CMK (cell line): ENCODE results near the gene NPDC1.
A peak's percentile ranks its signal among the peaks of the same experiment; 100 is the strongest.

Experiments
- DNase-seq: peaks from one replicate; pipeline ENCODE4 v3.0.0-alpha.2; 2010; ENCODE audit warnings: low read depth

Gene NPDC1, protein sequence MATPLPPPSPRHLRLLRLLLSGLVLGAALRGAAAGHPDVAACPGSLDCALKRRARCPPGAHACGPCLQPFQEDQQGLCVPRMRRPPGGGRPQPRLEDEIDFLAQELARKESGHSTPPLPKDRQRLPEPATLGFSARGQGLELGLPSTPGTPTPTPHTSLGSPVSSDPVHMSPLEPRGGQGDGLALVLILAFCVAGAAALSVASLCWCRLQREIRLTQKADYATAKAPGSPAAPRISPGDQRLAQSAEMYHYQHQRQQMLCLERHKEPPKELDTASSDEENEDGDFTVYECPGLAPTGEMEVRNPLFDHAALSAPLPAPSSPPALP

GRCh38 chr9:137046088-137046787, at the start of gene NPDC1:
Gene NPDC1 (minus strand): TSS chr9:137046177. CDS start chr9:137045989, 188 bp downstream.
- no peak for DNase-seq

DNA sequence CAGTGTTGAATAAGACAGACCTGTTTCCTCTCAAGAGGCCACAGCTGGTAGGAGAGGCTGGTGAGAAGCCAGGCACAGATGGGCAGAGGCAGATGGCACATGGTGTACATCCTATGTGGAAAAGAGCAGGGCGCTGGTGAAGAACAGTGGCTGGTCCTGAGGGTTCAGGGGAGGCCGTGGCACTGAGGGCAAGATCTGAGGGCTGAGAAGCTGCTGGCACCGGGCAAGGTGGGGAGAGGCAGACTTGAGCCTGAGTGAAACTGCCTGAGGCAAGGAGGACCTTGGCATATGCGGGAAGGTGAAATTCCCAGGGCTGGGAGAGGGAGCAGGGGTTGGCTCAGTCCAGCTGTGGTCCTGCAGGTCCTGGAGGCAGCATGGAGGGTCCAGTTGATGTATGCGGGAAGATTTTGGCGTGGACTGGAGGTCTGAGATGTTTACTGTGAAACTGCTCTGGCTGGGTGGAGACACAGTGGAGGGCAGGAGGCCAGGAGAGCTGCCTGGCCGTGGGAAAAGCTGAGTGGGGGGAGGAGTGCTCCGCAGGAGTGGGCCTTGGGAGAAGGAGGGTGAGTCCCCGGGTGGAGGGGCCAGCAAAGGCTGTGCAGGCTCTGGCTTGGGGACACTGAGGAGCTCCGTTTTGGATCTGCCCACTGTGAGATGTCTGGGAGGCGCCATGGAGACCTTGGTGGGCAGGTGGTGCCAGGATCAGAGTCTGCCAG, 43.4 kb upstream of the NPDC1 start:
- no peak for DNase-seq

GRCh38 chr9:137088121-137088520, 42.1 kb upstream of the NPDC1 start:
- no peak for DNase-seq

- DNase-seq = no peak
These were observed 41.5 kb upstream of the NPDC1 start for GRCh38 chr9:137087409-137087925.

- peak; percentile 98 for DNase-seq
These were observed 40.8 kb upstream of the NPDC1 start, which contains the start of gene MAN1B1 for GRCh38 chr9:137086531-137087408. Gene MAN1B1 (plus strand): TSS chr9:137086985. CDS start chr9:137087000, 15 bp downstream.

DNA sequence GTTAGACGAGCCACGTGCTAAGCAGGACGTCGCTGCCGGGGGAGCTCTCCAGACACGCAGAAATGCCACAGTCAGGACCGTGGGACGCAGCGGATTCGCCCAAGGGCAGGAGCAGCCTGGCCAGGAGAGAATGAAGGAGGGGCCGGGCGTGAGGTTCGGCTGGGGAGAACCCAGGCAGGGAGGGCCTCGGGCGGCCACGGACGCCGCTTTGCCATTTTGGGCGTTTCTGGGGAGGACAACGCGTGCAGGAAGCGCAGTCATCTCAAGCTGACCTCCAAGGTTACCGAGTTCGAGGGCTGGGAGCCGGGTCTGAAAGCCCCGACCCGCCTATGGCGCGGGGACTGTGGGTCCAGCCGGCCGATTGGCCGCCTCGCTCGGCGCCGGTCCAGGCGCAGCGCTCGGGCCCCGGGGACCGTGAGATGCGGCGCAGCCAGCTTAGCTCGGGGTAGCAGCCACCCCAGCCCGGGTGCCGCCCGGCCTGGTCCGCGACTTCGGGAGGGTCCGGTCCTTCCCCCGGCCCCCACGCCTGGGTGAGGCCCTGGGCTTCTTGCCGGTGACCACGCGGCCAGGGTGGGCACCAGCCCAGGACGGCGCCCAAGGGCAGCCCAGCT, 40.0 kb upstream of the NPDC1 start:
- DNase-seq = no peak

- no peak for DNase-seq
These were observed 38.5 kb upstream of the NPDC1 start for GRCh38 chr9:137084526-137084925.

DNA sequence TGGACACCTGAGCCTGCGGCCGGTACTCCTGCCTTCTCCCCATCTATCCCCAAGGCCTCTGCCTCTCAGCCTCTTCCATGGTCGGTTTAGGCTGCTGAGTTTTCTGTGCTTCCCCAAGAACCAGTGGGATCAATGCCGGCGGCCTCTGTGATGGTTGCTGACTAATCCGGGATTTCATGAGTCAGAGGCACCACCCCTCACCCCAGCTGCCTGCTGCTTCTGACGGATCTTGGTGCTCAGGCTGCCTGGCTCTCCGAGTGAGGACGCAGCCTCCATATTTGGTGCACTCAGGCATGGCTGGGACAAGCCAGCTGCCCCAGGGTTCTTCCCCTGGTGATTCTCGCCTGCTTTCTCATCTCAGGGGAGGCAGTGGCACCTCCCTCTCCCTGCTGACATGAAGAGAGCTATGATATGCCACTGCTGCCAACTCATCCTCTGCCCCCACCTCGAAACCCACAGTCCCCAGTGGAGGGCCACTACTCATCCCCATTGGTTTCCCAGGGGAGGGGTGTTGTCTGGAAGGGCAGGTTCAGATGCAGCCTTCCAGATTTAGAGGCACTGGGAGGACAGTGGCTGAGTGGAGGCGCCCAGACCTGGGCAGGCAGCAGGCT, 37.5 kb upstream of the NPDC1 start:
- no peak for DNase-seq

DNA sequence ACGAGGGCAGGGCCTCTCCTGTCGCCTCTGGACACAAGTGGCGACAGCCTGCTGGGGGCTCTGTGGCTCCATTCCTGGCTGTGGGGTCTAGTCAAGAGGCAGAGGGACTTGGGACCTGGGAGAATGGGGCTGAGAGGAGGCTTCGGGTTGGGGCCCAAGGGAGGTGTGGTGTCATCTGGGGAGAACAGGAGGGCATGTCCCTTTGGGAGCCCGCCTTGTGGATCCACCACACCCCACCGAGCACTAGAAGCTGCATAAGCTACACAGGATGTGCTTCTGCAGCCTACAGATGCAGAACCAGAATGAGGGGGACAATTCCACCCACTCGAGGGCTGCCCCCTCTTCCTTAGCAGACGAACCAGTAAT, 36.9 kb upstream of the NPDC1 start:
- DNase-seq = no peak

GRCh38 chr9:137082222-137082924, 36.4 kb upstream of the NPDC1 start:
- no peak for DNase-seq

DNA sequence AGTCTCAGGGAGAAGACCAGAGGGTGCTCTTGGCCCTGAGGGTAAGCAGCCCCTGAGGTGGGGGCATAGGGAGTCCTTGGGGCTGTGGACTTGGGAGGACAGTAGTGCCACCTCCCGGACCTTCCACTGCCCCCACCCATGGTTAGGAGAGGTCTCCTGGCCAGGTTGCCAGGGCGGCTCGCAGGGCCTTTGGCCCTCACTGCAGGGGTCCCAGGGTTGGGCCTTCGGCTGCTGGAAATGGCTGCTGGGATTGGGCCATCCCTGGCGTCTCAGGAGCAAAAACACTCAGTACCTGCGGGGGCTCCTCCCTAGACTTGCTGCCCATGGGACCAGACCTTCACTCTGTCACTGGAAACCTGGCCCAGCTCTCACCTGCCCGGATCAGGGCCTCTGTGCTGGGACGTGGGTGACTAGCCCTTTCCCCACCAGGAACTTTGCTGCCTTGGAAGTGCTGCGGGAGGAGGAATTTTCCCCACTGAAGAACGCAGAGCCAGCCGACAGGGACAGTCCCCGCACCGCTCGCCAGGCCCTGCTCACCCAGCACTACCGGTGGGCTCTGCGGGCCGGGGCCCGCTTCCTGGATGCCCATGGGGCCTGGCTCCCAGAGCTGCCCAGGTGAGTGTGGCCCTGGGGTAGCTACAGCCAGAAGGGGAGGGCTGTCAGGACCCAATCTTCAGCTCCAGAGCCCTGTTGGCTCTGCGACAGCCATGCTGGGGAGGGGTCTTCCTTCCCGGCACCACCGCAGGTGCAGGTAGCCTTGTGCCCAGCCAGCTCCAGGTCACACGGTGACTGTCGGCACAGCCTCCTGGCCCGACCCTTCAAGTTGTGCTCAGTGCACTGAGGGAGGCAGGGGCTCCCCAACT, 34.5 kb upstream of the NPDC1 start:
- no peak for DNase-seq

- DNase-seq = no peak
These were observed 33.4 kb upstream of the NPDC1 start for GRCh38 chr9:137079401-137079787.

- no peak for DNase-seq
These were observed 32.9 kb upstream of the NPDC1 start for GRCh38 chr9:137078701-137079400.

- peak; percentile 59 for DNase-seq
These were observed 32.0 kb upstream of the NPDC1 start for GRCh38 chr9:137077758-137078693.

DNA sequence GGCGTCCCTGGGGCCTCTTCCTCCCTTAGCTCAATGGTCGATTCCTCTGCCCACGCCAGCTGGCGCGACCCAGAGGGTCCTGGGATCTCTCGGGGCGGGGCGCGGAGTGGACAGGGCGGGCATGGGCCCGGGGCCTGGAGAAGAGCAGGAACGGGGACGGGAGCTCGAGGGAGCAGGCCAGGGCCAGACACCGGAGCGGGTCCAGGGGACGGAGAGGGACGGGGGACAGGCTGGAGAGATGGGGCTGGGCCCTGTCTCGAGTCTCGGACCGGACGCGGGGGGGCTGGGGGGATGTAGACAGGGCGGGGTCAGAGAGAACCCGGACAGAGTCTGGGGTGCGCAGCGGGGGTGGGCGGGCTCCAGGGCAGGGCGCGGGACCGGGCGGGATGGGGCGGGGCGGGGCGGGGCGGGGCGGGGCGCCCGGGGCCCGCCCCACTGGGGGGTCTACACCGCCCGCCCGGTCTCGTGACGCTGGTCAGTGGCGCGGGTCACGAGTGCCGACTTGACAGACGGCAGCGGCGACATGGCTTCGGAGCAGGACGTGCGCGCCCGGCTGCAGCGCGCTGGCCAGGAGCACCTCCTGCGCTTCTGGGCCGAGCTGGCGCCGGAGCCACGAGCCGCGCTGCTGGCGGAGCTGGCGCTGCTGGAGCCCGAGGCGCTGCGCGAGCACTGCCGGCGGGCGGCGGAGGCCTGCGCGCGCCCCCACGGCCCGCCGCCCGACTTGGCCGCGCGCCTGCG, 31.2 kb upstream of the NPDC1 start, which contains the start of gene UAP1L1:
TSS of gene UAP1L1 (plus strand) at position 508 of the 738 bp plus-strand sequence. CDS start at position 524, 16 bp downstream.
- DNase-seq = peak; percentile 79

- no peak for DNase-seq
These were observed 30.6 kb upstream of the NPDC1 start for GRCh38 chr9:137076636-137077009.
